GM18873 (cell line): ENCODE data around the gene AKAP8.
"Not testable (repeated sequence)": the region's sequence is repeated elsewhere in the genome, so short reads cannot be mapped to it uniquely, and the experiment has no call there.

ENCODE experiments used
- ATAC-seq: cut with Tn5 transposase; IDR thresholded peaks from one replicate; pipeline ENCODE4 v1.9.1; 2021; ENCODE audit warnings: mild to moderate bottlenecking, moderate library complexity, moderate number of reproducible peaks; ENCODE audit not compliant: unreplicated experiment, low FRiP score

AKAP8 gene

GRCh38 chr19:15374105-15374651 is 5.4 kb downstream of the AKAP8 start:
- no peak for ATAC-seq

- ATAC-seq, result no peak
Observed at GRCh38 chr19:15373644-15374043, 5.9 kb downstream of the AKAP8 start.

- no peak for ATAC-seq
Observed at GRCh38 chr19:15372891-15373301, 6.7 kb downstream of the AKAP8 start.

- ATAC-seq, result no peak
Observed at GRCh38 chr19:15372470-15372869, 7.1 kb downstream of the AKAP8 start.

- ATAC-seq, result no peak
Observed at GRCh38 chr19:15371786-15372380, 7.7 kb downstream of the AKAP8 start.

GRCh38 chr19:15371119-15371518 is 8.5 kb downstream of the AKAP8 start:
- no peak for ATAC-seq

- no peak for ATAC-seq
Observed at GRCh38 chr19:15369594-15369891, 10.0 kb downstream of the AKAP8 start.

- ATAC-seq, result no peak
Observed at GRCh38 chr19:15368798-15369593, 10.6 kb downstream of the AKAP8 start.

- no peak for ATAC-seq
Observed at GRCh38 chr19:15368051-15368632, 11.4 kb downstream of the AKAP8 start.

GRCh38 chr19:15367439-15367838 is 12.1 kb downstream of the AKAP8 start:
- ATAC-seq, result no peak

GRCh38 chr19:15365264-15365663 is 14.3 kb downstream of the AKAP8 start:
- ATAC-seq, result no peak

GRCh38 chr19:15363791-15364190 is 15.8 kb downstream of the AKAP8 start:
- ATAC-seq, result not testable (repeated sequence)

GRCh38 chr19:15363048-15363447 is 16.5 kb downstream of the AKAP8 start:
- ATAC-seq, result not testable (repeated sequence)

GRCh38 chr19:15360015-15360414 is 19.6 kb downstream of the AKAP8 start:
- ATAC-seq, result not testable (repeated sequence)

- ATAC-seq, result no peak
Observed at GRCh38 chr19:15358918-15359317, 20.7 kb downstream of the AKAP8 start.

- no peak for ATAC-seq
Observed at GRCh38 chr19:15357906-15358305, 21.7 kb downstream of the AKAP8 start.

- no peak for ATAC-seq
Observed at GRCh38 chr19:15354566-15355296, 24.9 kb downstream of the AKAP8 start.

- no peak for ATAC-seq
Observed at GRCh38 chr19:15353908-15354307, 25.7 kb downstream of the AKAP8 start.

- not testable (repeated sequence) for ATAC-seq
Observed at GRCh38 chr19:15352535-15352934, 27.1 kb downstream of the AKAP8 start.

GRCh38 chr19:15341328-15341727 is 38.3 kb downstream of the AKAP8 start:
- not testable (repeated sequence) for ATAC-seq

- ATAC-seq, result no peak
Observed at GRCh38 chr19:15340086-15340485, 39.5 kb downstream of the AKAP8 start.
